A673 (cell line): ENCODE data around the gene BHMT2.

Experiments used
- CTCF ChIP-seq: fragments of 300-800, 200-600 bp; sonication (generic); conservative IDR thresholded peaks from 2 replicates; pipeline ENCODE4 v1.5.1; 2017; ENCODE audit warnings: low read depth, mild to moderate bottlenecking, antibody characterized with exemption, low read length, moderate library complexity, mixed read lengths
- EZH2 ChIP-seq: fragments of 200-600 bp; sonication (generic); IDR thresholded peaks from 2 replicates; pipeline ENCODE4 v1.6.1; 2017; ENCODE audit warnings: borderline replicate concordance, low read depth, mild to moderate bottlenecking, mixed read lengths, antibody characterized with exemption, low read length; ENCODE audit not compliant: poor library complexity, severe bottlenecking

GRCh38 chr5:79112703-79113058, 43.1 kb downstream of the BHMT2 start:
- TF ChIP-seq CTCF (no peak), EZH2 (no peak)
